Measurements from ENCODE around the gene PODXL2.

GRCh38 chr3:127707851-127708411, 78.9 kb downstream of the PODXL2 start:
- TF ChIP-seq CTCF (IDR thresholded peaks at IDR 0.05) (no peak), POLR2A (IDR thresholded peaks at IDR 0.05) (no peak)

Data from uterus (tissue), 2 donors.